Lower leg skin (tissue), 4 donors: ENCODE data around the gene VSX1. TPM values are rescaled to one million over a fixed set of nuclear protein-coding genes. Genes with fewer than 3 reads are reported as not detected.
A peak's percentile ranks its signal among the peaks of the same experiment; 100 is the strongest.

Experiments
- DNase-seq, 2 donors: peaks; one replicate each; pipeline ENCODE4 v3.0.0-alpha.2; 2019; ENCODE audit warnings: low spot score in 2 of 2
- H3K4me3 ChIP-seq: fragments of 200-600 bp; sonication (generic); 2 replicates; pipeline ENCODE4 v1.5.1; 2017; ENCODE audit warnings: mild to moderate bottlenecking, low read depth; ENCODE audit not compliant: poor library complexity, severe bottlenecking
- POLR2A ChIP-seq, 2 donors: fragments of 450-650 bp; IDR thresholded peaks; one replicate each; pipeline ENCODE4 v1.6.1; 2016 to 2017; ENCODE audit warnings: antibody characterized with exemption in 2 of 2, mild to moderate bottlenecking in 1 of 2, moderate library complexity in 1 of 2
- WGBS, 2 donors: methylation state at CpG; one replicate each; pipeline ENCODE4 v1.1.5; 2018; 5-methylcytosine and 5-hydroxymethylcytosine counted together
- intact Hi-C: fragments of 100-400 bp; cut with DNase I; formaldehyde crosslinking; loops from one replicate; pipeline ENCODE4 v1.15.0; 2023; ENCODE audit warnings: low total_unique reads
- total RNA-seq, 4 donors: library from RNA; depleted of rRNA; stranded (reverse); fragments of >200 nt; gene quantifications; one replicate each; pipeline ENCODE4 v1.1.0, GENCODE V29; 2016
- TF ChIP-seq, protein P1 (sequence below), 3 donors: fragments of 450-650 bp; IDR thresholded peaks; one replicate each; pipeline ENCODE4 v1.5.1; 2016; ENCODE audit warnings: antibody characterized with exemption in 3 of 3, mild to moderate bottlenecking in 3 of 3, moderate library complexity in 2 of 3

The VSX1 gene
- total RNA-seq, 4 donors from 2014 or later, result not detected

DNA sequence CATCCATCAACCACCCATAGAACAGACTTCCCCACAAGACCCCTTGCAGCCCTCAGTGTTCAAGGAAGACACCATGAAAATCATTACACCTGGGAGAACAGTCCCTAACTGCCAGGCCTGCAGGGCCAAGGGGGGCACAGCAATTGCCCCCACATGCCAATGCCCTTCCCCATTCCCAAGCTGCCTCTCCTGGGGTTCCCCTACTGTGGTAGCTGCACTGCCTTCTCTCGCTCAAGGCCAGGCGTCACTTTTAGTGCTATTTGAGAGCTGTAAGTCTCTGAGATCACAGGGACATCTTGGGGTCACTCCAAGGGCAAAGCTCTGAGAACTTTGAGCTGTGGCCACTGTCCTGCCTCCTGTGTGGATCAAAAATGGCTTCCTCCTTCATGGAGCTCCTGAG lies 18.0 kb downstream of the VSX1 start:
- intact Hi-C loops, result loop anchor here (2.0 kb wide), 1 partner anchor 69 kb away; no protein-coding TSS in a partner anchor
- TF ChIP-seq, protein P1, sequence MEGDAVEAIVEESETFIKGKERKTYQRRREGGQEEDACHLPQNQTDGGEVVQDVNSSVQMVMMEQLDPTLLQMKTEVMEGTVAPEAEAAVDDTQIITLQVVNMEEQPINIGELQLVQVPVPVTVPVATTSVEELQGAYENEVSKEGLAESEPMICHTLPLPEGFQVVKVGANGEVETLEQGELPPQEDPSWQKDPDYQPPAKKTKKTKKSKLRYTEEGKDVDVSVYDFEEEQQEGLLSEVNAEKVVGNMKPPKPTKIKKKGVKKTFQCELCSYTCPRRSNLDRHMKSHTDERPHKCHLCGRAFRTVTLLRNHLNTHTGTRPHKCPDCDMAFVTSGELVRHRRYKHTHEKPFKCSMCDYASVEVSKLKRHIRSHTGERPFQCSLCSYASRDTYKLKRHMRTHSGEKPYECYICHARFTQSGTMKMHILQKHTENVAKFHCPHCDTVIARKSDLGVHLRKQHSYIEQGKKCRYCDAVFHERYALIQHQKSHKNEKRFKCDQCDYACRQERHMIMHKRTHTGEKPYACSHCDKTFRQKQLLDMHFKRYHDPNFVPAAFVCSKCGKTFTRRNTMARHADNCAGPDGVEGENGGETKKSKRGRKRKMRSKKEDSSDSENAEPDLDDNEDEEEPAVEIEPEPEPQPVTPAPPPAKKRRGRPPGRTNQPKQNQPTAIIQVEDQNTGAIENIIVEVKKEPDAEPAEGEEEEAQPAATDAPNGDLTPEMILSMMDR (IDR thresholded peaks at IDR 0.05), result no peak
- TF ChIP-seq POLR2A (IDR thresholded peaks at IDR 0.05), result no peak
- 87 to 97% methylated on average over 2 of the region's 2 CpGs for WGBS, 2 donors
- H3K4me3 ChIP-seq, result no peak overlapping the region
- no peak for DNase-seq

DNA sequence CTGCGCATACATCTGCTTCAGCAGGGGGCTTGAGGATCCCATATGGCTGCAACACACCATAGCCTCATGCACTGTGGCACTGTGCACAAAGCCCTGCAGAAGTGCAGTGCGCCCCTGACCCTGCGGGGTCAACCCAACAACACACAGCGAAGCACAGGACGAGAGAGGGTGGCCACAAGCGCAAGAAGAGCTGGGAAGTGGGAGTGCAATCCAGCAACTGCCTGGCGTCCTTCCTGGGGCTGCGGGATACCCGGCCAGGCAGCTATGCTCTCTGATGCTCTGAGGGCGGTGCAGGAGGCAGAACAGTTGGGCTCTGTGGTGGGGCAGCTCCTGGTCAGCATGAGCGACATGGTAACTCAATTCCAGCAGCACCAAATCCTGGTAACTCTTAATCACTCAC lies 18.4 kb downstream of the VSX1 start:
- 82 to 92% methylated on average over 11 of the region's 11 CpGs for WGBS, 2 donors
- H3K4me3 ChIP-seq, result no peak overlapping the region
- intact Hi-C loops, result no loop called here
- TF ChIP-seq, protein P1 (IDR thresholded peaks at IDR 0.05), result no peak
- no peak for TF ChIP-seq POLR2A (IDR thresholded peaks at IDR 0.05)
- no peak for DNase-seq

DNA sequence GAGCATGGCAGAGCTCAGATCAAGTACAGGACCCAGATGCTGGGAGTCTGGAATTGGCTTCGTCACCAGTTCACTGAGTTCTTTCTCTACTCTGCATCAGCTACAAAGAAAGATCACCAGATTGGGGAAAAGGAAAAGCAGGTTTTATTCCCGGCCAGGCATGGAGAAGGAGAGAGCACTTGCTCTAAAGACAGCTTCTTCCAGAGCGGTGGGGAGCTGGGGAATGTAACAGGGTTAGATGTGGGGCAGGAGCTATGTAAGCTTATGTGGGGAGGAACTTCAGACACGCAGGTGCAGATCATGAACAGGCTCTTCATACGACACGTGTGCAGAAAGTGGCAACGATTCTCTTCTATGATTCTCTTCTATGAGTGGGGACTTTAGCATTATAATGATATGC lies 19.1 kb downstream of the VSX1 start:
- no peak overlapping the region for H3K4me3 ChIP-seq
- TF ChIP-seq, protein P1 (IDR thresholded peaks at IDR 0.05), result no peak
- no peak for TF ChIP-seq POLR2A (IDR thresholded peaks at IDR 0.05)
- 79 to 80% methylated on average over 7 of the region's 7 CpGs for WGBS, 2 donors
- peak in 1 of 2 donors; percentile 48 for DNase-seq
- intact Hi-C loops, result no loop called here

DNA sequence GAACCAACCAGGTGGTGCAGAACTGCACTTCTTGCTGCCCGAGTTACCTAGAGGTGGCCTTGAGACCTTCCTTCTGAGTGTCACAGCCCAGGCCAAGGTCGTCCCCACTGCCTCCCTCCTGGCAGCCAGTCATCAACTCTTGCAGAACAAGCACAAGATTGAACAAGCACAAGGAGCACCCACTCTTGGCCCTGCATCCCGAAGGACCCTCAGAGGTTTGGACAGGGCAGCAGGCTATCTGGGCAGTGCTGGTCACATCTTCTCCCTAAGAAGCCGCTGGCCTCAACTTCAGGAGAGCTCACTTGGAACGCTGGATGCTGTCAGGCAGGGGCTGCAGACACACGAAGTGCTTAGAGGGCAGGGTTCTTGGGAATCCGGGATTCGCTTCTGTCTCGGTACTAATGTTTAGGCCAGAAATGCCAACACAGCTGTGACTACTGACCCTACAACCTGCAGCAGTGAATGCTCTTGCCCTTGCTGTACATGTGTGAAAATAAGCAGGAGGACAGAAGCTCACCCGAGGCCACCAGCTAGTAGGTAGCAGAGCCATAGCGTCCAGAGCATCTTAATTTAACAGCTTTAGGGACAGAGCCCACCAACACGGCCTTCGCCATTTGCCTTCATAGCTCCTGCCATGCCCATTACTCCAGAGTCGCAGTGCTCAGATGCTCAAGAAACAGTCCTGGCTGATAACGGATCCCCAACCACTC lies 20.0 kb downstream of the VSX1 start:
- DNase-seq, result peak in 1 of 2 donors; percentile 54
- intact Hi-C loops, result no loop called here
- TF ChIP-seq, protein P1 (IDR thresholded peaks at IDR 0.05), result no peak
- no peak for TF ChIP-seq POLR2A (IDR thresholded peaks at IDR 0.05)
- 88 to 90% methylated on average over 14 to 15 of the region's 15 CpGs for WGBS, 2 donors
- H3K4me3 ChIP-seq, result no peak overlapping the region

DNA sequence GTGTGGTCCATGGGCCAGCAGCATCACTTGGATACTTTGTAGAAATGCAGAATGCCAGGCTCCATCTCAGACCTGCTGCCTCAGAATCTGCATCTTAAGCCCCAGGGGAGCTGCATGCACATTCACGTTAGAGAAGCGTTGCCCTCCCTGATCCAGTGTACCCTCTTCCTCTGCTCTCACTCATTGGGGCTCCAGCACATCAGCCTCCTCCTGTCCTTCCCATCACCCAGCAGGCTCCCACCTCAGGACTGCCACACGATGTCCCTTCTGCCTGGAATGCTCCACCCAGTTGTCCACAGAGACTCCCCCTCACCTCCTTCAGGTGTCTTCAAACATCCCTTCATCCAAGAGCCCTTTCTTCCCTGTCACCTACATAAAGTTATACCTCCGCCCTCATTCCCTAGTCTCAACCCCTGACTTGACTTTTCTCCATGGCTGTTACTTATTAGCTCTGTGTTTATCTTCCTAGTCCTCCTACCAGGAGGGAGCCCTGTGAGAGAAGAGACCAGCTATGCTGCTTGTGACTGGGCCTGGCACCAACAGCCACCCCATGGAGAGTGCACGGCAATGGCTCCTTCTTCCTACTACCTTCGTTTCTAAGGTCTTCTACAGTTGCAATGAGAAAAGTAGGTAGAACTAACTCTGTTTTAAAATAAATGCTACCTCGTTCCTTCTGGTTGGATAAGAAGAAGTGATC lies 20.7 kb downstream of the VSX1 start:
- peak in 1 of 2 donors; percentile 48 for DNase-seq
- intact Hi-C loops, result no loop called here
- WGBS, 2 donors, result 82 to 84% methylated on average over 7 of the region's 7 CpGs
- no peak overlapping the region for H3K4me3 ChIP-seq
- no peak for TF ChIP-seq POLR2A (IDR thresholded peaks at IDR 0.05)
- TF ChIP-seq, protein P1 (IDR thresholded peaks at IDR 0.05), result no peak
